A549 treated with CORT108297 at 1 μM for 4 hours (cell line): ENCODE data around the gene BCL10. TPM values are rescaled to one million over a fixed set of nuclear protein-coding genes. Genes with fewer than 3 reads are reported as not detected.

Experiments
- total RNA-seq: library from RNA; stranded (reverse); fragments of 200-300 nt; extraction: Qiagen RNA extraction; gene quantifications from 5 replicates; pipeline ENCODE4 v1.2.3, GENCODE V29; 2022

BCL10 gene
- 12.7 to 17.5 TPM (median 13.5 TPM) in 5 replicates for total RNA-seq

DNA sequence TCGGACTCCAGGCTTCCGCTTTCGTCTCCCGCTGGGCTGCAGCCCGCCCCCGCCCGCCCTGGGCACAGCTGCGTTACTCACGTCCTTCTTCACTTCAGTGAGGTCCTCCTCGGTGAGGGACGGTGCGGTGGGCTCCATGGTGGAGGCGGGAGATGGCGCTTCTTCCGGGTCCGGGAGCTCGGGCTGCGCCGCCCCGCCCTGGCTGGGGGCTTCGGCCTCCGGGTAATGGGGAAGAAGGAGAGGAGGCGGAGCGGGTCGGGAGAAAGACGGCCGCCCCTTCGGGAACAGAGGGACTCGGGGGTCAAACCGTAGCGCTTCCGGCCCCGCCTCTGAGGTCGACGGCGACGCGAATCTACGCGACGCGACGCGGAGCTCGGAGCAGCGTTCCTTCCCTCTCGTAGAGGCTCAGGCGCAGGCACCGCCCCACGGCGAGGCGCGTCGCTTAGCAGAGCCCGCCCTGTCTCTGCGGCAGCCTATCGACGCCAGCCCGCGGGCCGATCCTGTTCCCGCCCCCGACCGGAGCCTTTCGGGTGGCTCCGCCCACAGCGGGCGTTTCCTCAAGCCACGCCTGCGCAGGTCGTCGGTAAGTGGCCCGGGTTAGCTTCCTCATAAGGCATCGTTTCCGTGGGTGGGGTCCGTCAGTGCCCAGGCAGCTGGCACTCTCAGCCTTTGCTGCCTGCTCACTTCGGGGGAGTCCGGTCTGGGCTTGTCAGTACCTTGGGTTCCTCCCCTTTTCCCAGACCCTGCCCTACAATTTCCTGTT is at the start of gene BCL10:
Gene BCL10, minus strand, starts transcription at position 418 of the 763 bp plus-strand sequence. Its CDS starts 280 bp downstream, at position 138.

DNA sequence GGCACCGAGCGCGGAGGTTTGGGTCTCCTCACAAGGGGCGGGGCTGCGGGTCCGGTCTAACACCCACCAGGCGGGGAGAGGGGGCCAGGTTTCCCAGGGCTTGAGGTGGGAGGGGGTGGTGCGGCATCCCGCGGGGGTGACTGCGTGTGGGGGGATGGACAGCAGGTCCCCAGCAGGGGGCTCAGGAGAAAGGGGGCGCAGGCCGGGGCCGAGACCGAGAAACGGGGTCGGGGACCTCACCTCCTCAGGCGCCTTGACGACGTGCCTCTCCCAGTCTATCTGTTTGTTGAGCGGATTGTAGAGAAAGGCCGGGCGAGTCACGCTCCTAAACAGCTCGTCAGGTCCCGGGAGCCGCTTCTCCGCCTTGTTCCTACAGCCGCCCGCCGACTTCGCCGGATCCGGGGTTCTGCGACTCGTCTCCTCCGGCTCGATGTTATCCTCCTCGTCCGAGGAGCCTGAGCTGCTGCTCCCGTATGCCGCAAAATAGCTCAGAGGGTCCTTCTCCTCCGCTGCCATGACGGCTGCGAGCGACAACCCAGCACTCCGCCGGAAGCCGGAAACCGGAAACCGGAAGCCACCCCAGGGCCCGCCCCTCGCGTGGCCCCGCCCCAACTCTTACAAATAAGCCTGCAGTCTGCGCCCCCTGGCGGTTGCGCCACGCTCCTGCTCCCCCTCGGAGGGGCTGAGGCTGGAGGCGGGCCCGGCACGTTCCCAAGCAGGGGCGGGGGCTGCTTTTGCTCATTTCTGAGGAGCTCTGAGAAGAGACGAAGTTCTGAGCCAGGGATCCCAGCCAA is 17.1 kb downstream of the BCL10 start, which contains the start of gene C1orf52:
Gene C1orf52, minus strand, starts transcription at position 545 of the 794 bp plus-strand sequence. Its CDS starts 29 bp downstream, at position 516.

Other genes with a start within 250 kb of the BCL10 start
- gene MCOLN3, start 228.1 kb downstream of the BCL10 start, total RNA-seq: 3.4 to 4.2 TPM (median 3.7 TPM) in 5 replicates
- gene SYDE2, start 75.6 kb downstream of the BCL10 start, total RNA-seq: 0.67 to 0.94 TPM (median 0.86 TPM) in 5 replicates
- gene C1orf52, start 17.0 kb downstream of the BCL10 start, total RNA-seq: 15.2 to 20.2 TPM (median 19.7 TPM) in 5 replicates
- gene DDAH1, start 188.5 kb upstream of the BCL10 start, total RNA-seq: 5.3 to 7.5 TPM (median 6.6 TPM) in 5 replicates